ENCODE measurements around the gene MID1. TPM values are rescaled to one million over a fixed set of nuclear protein-coding genes. Genes with fewer than 3 reads are reported as not detected.

The MID1 gene
- polyA plus RNA-seq, 3 donors, result 23.2 to 32.6 (median 25.4) TPM

- no peak for DNase-seq (ENCODE audit: extremely low read depth in 1 of 11, low read depth in 9 of 11, low spot score in 4 of 11)
Measured at GRCh38 chrX:10480861-10481260, 139.5 kb downstream of the MID1 start.

- DNase-seq (ENCODE audit: extremely low read depth in 1 of 11, low read depth in 9 of 11, low spot score in 4 of 11), result no peak
Measured at GRCh38 chrX:10479508-10479907, 140.9 kb downstream of the MID1 start.

GRCh38 chrX:10477525-10477924 lies 142.9 kb downstream of the MID1 start:
- no peak for DNase-seq (ENCODE audit: extremely low read depth in 1 of 11, low read depth in 9 of 11, low spot score in 4 of 11)

- no peak for DNase-seq (ENCODE audit: extremely low read depth in 1 of 11, low read depth in 9 of 11, low spot score in 4 of 11)
Measured at GRCh38 chrX:10474913-10475568, 145.3 kb downstream of the MID1 start.

- DNase-seq (ENCODE audit: extremely low read depth in 1 of 11, low read depth in 9 of 11, low spot score in 4 of 11), result no peak
Measured at GRCh38 chrX:10474510-10474909, 145.9 kb downstream of the MID1 start.

- DNase-seq (ENCODE audit: extremely low read depth in 1 of 11, low read depth in 9 of 11, low spot score in 4 of 11), result no peak
Measured at GRCh38 chrX:10471418-10471817, 149.0 kb downstream of the MID1 start.

GRCh38 chrX:10470009-10470408 lies 150.4 kb downstream of the MID1 start:
- DNase-seq (ENCODE audit: extremely low read depth in 1 of 11, low read depth in 9 of 11, low spot score in 4 of 11), result no peak

GRCh38 chrX:10467793-10468192 lies 152.6 kb downstream of the MID1 start:
- DNase-seq (ENCODE audit: extremely low read depth in 1 of 11, low read depth in 9 of 11, low spot score in 4 of 11), result no peak

- DNase-seq (ENCODE audit: extremely low read depth in 1 of 11, low read depth in 9 of 11, low spot score in 4 of 11), result no peak
Measured at GRCh38 chrX:10465254-10465653, 155.1 kb downstream of the MID1 start.

GRCh38 chrX:10457092-10457491 lies 163.3 kb downstream of the MID1 start:
- DNase-seq (ENCODE audit: extremely low read depth in 1 of 11, low read depth in 9 of 11, low spot score in 4 of 11), result no peak

GRCh38 chrX:10453945-10454344 lies 166.4 kb downstream of the MID1 start:
- DNase-seq (ENCODE audit: extremely low read depth in 1 of 11, low read depth in 9 of 11, low spot score in 4 of 11), result no peak

GRCh38 chrX:10450959-10451355 lies 169.4 kb downstream of the MID1 start:
- DNase-seq (ENCODE audit: extremely low read depth in 1 of 11, low read depth in 9 of 11, low spot score in 4 of 11), result no peak

GRCh38 chrX:10450229-10450958 lies 170.0 kb downstream of the MID1 start:
- no peak for DNase-seq (ENCODE audit: extremely low read depth in 1 of 11, low read depth in 9 of 11, low spot score in 4 of 11)

- no peak for DNase-seq (ENCODE audit: extremely low read depth in 1 of 11, low read depth in 9 of 11, low spot score in 4 of 11)
Measured at GRCh38 chrX:10447564-10448214, 172.7 kb downstream of the MID1 start.

GRCh38 chrX:10444204-10444603 lies 176.2 kb downstream of the MID1 start:
- DNase-seq (ENCODE audit: extremely low read depth in 1 of 11, low read depth in 9 of 11, low spot score in 4 of 11), result no peak

GRCh38 chrX:10441464-10441863 lies 178.9 kb downstream of the MID1 start:
- no peak for DNase-seq (ENCODE audit: extremely low read depth in 1 of 11, low read depth in 9 of 11, low spot score in 4 of 11)

GRCh38 chrX:10433296-10433965 lies 187.0 kb downstream of the MID1 start:
- no peak for DNase-seq (ENCODE audit: extremely low read depth in 1 of 11, low read depth in 9 of 11, low spot score in 4 of 11)

GRCh38 chrX:10429908-10430307 lies 190.5 kb downstream of the MID1 start:
- no peak for DNase-seq (ENCODE audit: extremely low read depth in 1 of 11, low read depth in 9 of 11, low spot score in 4 of 11)

GRCh38 chrX:10427249-10427648 lies 193.1 kb downstream of the MID1 start:
- DNase-seq (ENCODE audit: extremely low read depth in 1 of 11, low read depth in 9 of 11, low spot score in 4 of 11), result no peak

GRCh38 chrX:10423716-10424115 lies 196.7 kb downstream of the MID1 start:
- DNase-seq (ENCODE audit: extremely low read depth in 1 of 11, low read depth in 9 of 11, low spot score in 4 of 11), result no peak
